ENCODE data around the gene RPAP2.
A peak's percentile ranks its signal among the peaks of the same experiment; 100 is the strongest.
"Not testable (repeated sequence)": the region's sequence is repeated elsewhere in the genome, so short reads cannot be mapped to it uniquely, and the experiment has no call there.

Gene RPAP2

GRCh38 chr1:92377991-92378390 is 79.1 kb downstream of the RPAP2 start:
- not testable (repeated sequence) for DNase-seq

GRCh38 chr1:92380867-92381266 is 82.0 kb downstream of the RPAP2 start:
- DNase-seq = no peak

GRCh38 chr1:92393966-92394365 is 95.1 kb downstream of the RPAP2 start:
- not testable (repeated sequence) for DNase-seq

GRCh38 chr1:92398519-92398918 is 99.7 kb downstream of the RPAP2 start:
- no peak for DNase-seq

- DNase-seq = no peak
These were observed 100.2 kb downstream of the RPAP2 start for GRCh38 chr1:92399076-92399475.

- no peak for DNase-seq
These were observed 105.8 kb downstream of the RPAP2 start for GRCh38 chr1:92404661-92405060.

GRCh38 chr1:92408825-92409224 is 110.0 kb downstream of the RPAP2 start:
- DNase-seq = no peak

- DNase-seq = no peak
These were observed 111.2 kb downstream of the RPAP2 start for GRCh38 chr1:92409946-92410549.

GRCh38 chr1:92410706-92411105 is 111.8 kb downstream of the RPAP2 start:
- DNase-seq = peak in 3 of 5 donors; percentile 8 to 55 (median 23)

- DNase-seq = no peak
These were observed 112.7 kb downstream of the RPAP2 start for GRCh38 chr1:92411511-92411910.

- DNase-seq = no peak
These were observed 120.8 kb downstream of the RPAP2 start for GRCh38 chr1:92419642-92420041.

- no peak for DNase-seq
These were observed 125.5 kb downstream of the RPAP2 start for GRCh38 chr1:92424381-92424780.

- no peak for DNase-seq
These were observed 126.8 kb downstream of the RPAP2 start for GRCh38 chr1:92425617-92426016.

- no peak for DNase-seq
These were observed 131.2 kb downstream of the RPAP2 start for GRCh38 chr1:92430030-92430429.

GRCh38 chr1:92434572-92434971 is 135.7 kb downstream of the RPAP2 start:
- DNase-seq = not testable (repeated sequence)

GRCh38 chr1:92439291-92439690 is 140.4 kb downstream of the RPAP2 start:
- DNase-seq = no peak

GRCh38 chr1:92441316-92441696 is 142.4 kb downstream of the RPAP2 start:
- no peak for DNase-seq

GRCh38 chr1:92441697-92442342 is 143.0 kb downstream of the RPAP2 start:
- no peak for DNase-seq

- no peak for DNase-seq
These were observed 143.5 kb downstream of the RPAP2 start for GRCh38 chr1:92442351-92442750.

- no peak for DNase-seq
These were observed 145.0 kb downstream of the RPAP2 start for GRCh38 chr1:92443893-92444292.

GRCh38 chr1:92444351-92444750 is 145.5 kb downstream of the RPAP2 start:
- DNase-seq = no peak

- no peak for DNase-seq
These were observed 147.0 kb downstream of the RPAP2 start for GRCh38 chr1:92445865-92446264.

- DNase-seq = no peak
These were observed 147.7 kb downstream of the RPAP2 start for GRCh38 chr1:92446546-92446945.

- DNase-seq = no peak
These were observed 148.3 kb downstream of the RPAP2 start for GRCh38 chr1:92447033-92447681.

All from T-helper 1 cell (primary cell).